ENCODE measurements around the gene RIMS4. TPM values are rescaled to one million over a fixed set of nuclear protein-coding genes. Genes with fewer than 3 reads are reported as not detected.
A peak's percentile ranks its signal among the peaks of the same experiment; 100 is the strongest.

Gene RIMS4
- total and polyA plus RNA-seq, 2 of the 8 experiments (the other 6 are each of a cell fraction or from before 2014, with no cell fraction given), result 13.3 to 44.2 TPM

DNA sequence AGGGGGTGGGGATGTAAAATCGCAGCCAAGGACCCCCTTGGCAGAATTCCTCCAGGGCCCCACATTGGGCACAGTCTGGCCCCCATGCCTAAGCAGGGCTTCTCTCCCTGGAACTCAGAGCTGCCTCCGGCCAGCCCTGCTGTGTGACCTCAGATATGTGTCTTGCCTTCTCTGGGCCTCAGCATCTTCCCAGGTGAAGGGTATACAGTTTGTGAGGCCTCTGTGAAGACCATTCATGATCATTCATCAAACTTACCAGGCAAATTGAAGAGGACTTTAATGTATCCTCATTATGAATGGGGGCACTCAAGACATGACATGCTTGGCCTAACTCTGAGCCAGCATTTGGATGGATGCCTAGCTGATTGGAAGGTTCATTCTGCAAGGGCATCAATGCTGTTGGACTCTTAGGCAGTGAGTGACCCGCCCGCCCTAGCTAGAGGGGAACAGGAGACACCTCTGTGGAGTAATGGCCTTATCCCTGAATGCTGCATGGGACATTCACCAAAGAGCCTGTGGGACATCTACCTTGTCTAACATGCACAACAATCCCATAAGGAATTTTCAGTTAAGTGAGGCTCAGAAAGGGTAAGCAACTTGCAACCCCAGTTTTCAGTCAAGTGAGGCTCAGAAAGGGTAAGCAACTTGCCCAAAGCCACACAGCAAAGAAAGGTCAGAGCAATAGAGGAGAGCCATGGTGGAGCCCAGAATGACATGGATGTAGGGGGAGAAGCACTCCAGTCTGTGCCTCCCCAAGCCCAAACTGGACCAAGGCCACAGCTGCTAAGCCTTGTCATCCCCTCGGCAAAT is 94.6 kb downstream of the RIMS4 start:
- DNase-seq (ENCODE audit: low read depth in 1 of 2, low spot score in 2 of 2) (no peak), FAIRE-seq (no peak)
- H3K27ac ChIP-seq (ENCODE audit: low read depth, low read length), result no peak overlapping the region
- no peak overlapping the region for H2BK5ac ChIP-seq (ENCODE audit: low read depth, low read length)
- no peaks in the 10 kb centered on the region for H3K27me3 ChIP-seq (replicated peaks in 1 of 4; ENCODE audit: control insufficient read depth in 3 of 4, extremely low read depth in 1 of 4, insufficient read depth in 3 of 4, low read length in 3 of 4)
- no peak overlapping the region for H2BK12ac ChIP-seq (ENCODE audit: low read depth, low read length)
- H4K20me1 ChIP-seq (replicated peaks in 1 of 2; ENCODE audit: control insufficient read depth in 1 of 2, insufficient read depth in 2 of 2, low read length in 2 of 2), result no peaks in the 10 kb centered on the region
- H2AFZ ChIP-seq (ENCODE audit: low read length), result no peak overlapping the region
- H4K91ac ChIP-seq (replicated peaks; ENCODE audit: insufficient read length, low read length), result no peak overlapping the region
- no peak overlapping the region for H3K4me2 ChIP-seq (ENCODE audit: insufficient read depth in 1 of 2, low read depth in 2 of 2, low read length in 2 of 2)
- H3K79me2 ChIP-seq (ENCODE audit: control insufficient read depth in 1 of 2, insufficient read depth in 2 of 2, low read length in 2 of 2), result no peaks in the 10 kb centered on the region
- no peaks in the 10 kb centered on the region for H3K79me1 ChIP-seq (ENCODE audit: low read depth, low read length)
- no peak overlapping the region for H3K4ac ChIP-seq (replicated peaks; ENCODE audit: insufficient read length, low read depth, low read length)
- no peak overlapping the region for H3K14ac ChIP-seq (ENCODE audit: insufficient read length)
- H3K9me3 ChIP-seq (ENCODE audit: insufficient read depth in 2 of 2, low read depth in 1 of 2, low read length in 1 of 2), result no peaks in the 10 kb centered on the region
- H3K36me3 ChIP-seq (ENCODE audit: control insufficient read depth in 2 of 4, insufficient read depth in 4 of 4, low read length in 3 of 4), result no peaks in the 10 kb centered on the region
- H3K18ac ChIP-seq (ENCODE audit: extremely low read depth, low read length), result peak overlapping the region; percentile 5; the same call in 1 of the 2 replicates
- no peak overlapping the region for H3K9ac ChIP-seq (replicated peaks in 1 of 4; ENCODE audit: extremely low read depth in 1 of 4, low read depth in 3 of 4, low read length in 3 of 4)
- no peak overlapping the region for H4K5ac ChIP-seq (ENCODE audit: insufficient read length, low read depth, low read length)
- CTCF ChIA-PET (ENCODE audit: partially characterized antibody), result interaction anchor here (0.5 to 20.4 kb wide), 5 partner anchors 12 to 449 kb away, joined by 3 to 180 read pairs (median 67); no protein-coding TSS in a partner anchor
- no peak overlapping the region for H2BK20ac ChIP-seq (ENCODE audit: low read length)
- H2AK5ac ChIP-seq (ENCODE audit: low read depth, low read length), result no peak overlapping the region
- no peak overlapping the region for H3K23ac ChIP-seq (ENCODE audit: insufficient read length)
- POLR2A ChIA-PET (ENCODE audit: partially characterized antibody), result interaction anchor here (1.0 to 1.7 kb wide), 2 partner anchors 12 to 14 kb away, joined by 3 to 6 read pairs; no protein-coding TSS in a partner anchor
- no peak overlapping the region for H2BK15ac ChIP-seq (ENCODE audit: low read length)
- peaks cover 0 to 3% (median 0%) of the 10 kb centered on the region in 4 experiments; a peak in 1 of 7 replicates for H3K4me1 ChIP-seq (replicated peaks in 1 of 4; ENCODE audit: control insufficient read depth in 3 of 4, insufficient read depth in 4 of 4, low read length in 3 of 4)
- H2BK120ac ChIP-seq (replicated peaks; ENCODE audit: low read depth, low read length), result no peak overlapping the region
- no peak overlapping the region; the same call in 1 of the 2 replicates for H4K8ac ChIP-seq (ENCODE audit: extremely low read depth, insufficient read depth, low read length)
- H3K56ac ChIP-seq (replicated peaks; ENCODE audit: insufficient read length, low read depth, low read length), result no peak overlapping the region
- 89% methylated on average over 4 of the region's 5 CpGs; no CpG with 5 or more reads in 1 of the 2 experiments for WGBS, 2 experiments (ENCODE audit: extremely low coverage in 1 of 2, insufficient coverage in 1 of 2, insufficient read length in 1 of 2, insufficient replicate concordance in 2 of 2, low coverage in 1 of 2, low lambda C conversion rate in 2 of 2, missing lambda C conversion rate in 1 of 2)
- H3K23me2 ChIP-seq (ENCODE audit: low read depth, low read length), result no peaks in the 10 kb centered on the region
- H3K4me3 ChIP-seq (ENCODE audit: extremely low read depth in 1 of 4, insufficient read depth in 2 of 4, low read depth in 3 of 4, low read length in 4 of 4), result no peak overlapping the region
- TF ChIP-seq ASH2L (IDR thresholded peaks at IDR 0.05; ENCODE audit: low read length) (no peak), TBP (IDR thresholded peaks at IDR 0.05; ENCODE audit: low read depth, low read length) (no peak), BRCA1 (IDR thresholded peaks at IDR 0.05; ENCODE audit: low read depth, low read length) (no peak), BACH1 (IDR thresholded peaks at IDR 0.05; ENCODE audit: low read length) (no peak), TAF7 (optimal IDR thresholded peaks at IDR 0.05; ENCODE audit: borderline replicate concordance, low read depth, low read length) (no peak)

All from H1 (cell line).